Measurements from ENCODE around the gene PCDHB14.

GRCh38 chr5:141199359-141200235 is 23.5 kb upstream of the PCDHB14 start, which contains the start of gene PCDHB11:
- TF ChIP-seq CTCF (IDR thresholded peaks at IDR 0.05) (peak in 1 of 4 donors; percentile 5), POLR2A (IDR thresholded peaks at IDR 0.05) (no peak)
